Loucy (cell line): ENCODE data around the gene PLPP1.

Experiments used
- H2AFZ ChIP-seq: fragments of 200-600 bp; sonication (generic); 2 replicates; pipeline ENCODE4 v1.6.0; 2016; ENCODE audit warnings: antibody characterized with exemption, mild to moderate bottlenecking, low read length, moderate library complexity
- H3F3A ChIP-seq: fragments of 200-600 bp; 2 replicates; pipeline ENCODE4 v1.6.0; 2016; ENCODE audit warnings: antibody characterized with exemption, low read depth, mild to moderate bottlenecking
- H3K27me3 ChIP-seq: fragments of 200-600 bp; sonication (generic); 2 replicates; pipeline ENCODE4 v1.6.1; 2014; ENCODE audit warnings: low read length, mild to moderate bottlenecking; ENCODE audit not compliant: insufficient read depth, poor library complexity, severe bottlenecking
- H3K36me3 ChIP-seq: fragments of 200-600 bp; sonication (generic); 2 replicates; pipeline ENCODE4 v1.6.1; 2016; ENCODE audit warnings: low read length; ENCODE audit not compliant: insufficient read depth
- H3K4me1 ChIP-seq: fragments of 200-600 bp; sonication (generic); 2 replicates; pipeline ENCODE4 v1.5.1; 2014; ENCODE audit warnings: low read length, mild to moderate bottlenecking; ENCODE audit not compliant: insufficient read depth, poor library complexity, severe bottlenecking
- H3K4me2 ChIP-seq: fragments of 200-600 bp; sonication (generic); 2 replicates; pipeline ENCODE4 v1.6.0; 2014; ENCODE audit warnings: antibody characterized with exemption, low read length, low read depth, mild to moderate bottlenecking; ENCODE audit not compliant: poor library complexity, severe bottlenecking
- H3K4me3 ChIP-seq: fragments of 200-600 bp; sonication (generic); 2 replicates; pipeline ENCODE4 v1.5.1; 2014; ENCODE audit warnings: low read length, mild to moderate bottlenecking, mixed read lengths; ENCODE audit not compliant: poor library complexity, severe bottlenecking
- H3K79me2 ChIP-seq: fragments of 200-600 bp; sonication (generic); 2 replicates; pipeline ENCODE4 v1.6.1; 2014; ENCODE audit warnings: low read length; ENCODE audit not compliant: insufficient read depth
- H3K9ac ChIP-seq: fragments of 200-600 bp; sonication (generic); 2 replicates; pipeline ENCODE4 v1.6.0; 2014; ENCODE audit warnings: mild to moderate bottlenecking, low read depth, low read length, moderate library complexity; ENCODE audit not compliant: poor library complexity, severe bottlenecking
- H3K9me2 ChIP-seq: fragments of 200-600 bp; sonication (generic); replicated peaks from 2 replicates; pipeline ENCODE4 v1.6.1; 2016; ENCODE audit warnings: low read depth, low read length, mixed read lengths
- H3K9me3 ChIP-seq: fragments of 200-600 bp; sonication (generic); 2 replicates; pipeline ENCODE4 v1.6.1; 2014; ENCODE audit warnings: mild to moderate bottlenecking, antibody characterized with exemption, low read length, low read depth; ENCODE audit not compliant: insufficient read depth
- H4K20me1 ChIP-seq: fragments of 200-600 bp; sonication (generic); 2 replicates; pipeline ENCODE4 v1.6.0; 2014; ENCODE audit warnings: antibody characterized with exemption, low read length, mild to moderate bottlenecking; ENCODE audit not compliant: insufficient read depth, poor library complexity, severe bottlenecking
- CTCF ChIP-seq: fragments of 200-600 bp; sonication (generic); conservative IDR thresholded peaks from 2 replicates; pipeline ENCODE4 v1.5.1; 2014; ENCODE audit warnings: mild to moderate bottlenecking, antibody characterized with exemption, low read length
- EZH2phosphoT487 ChIP-seq: fragments of 200-600 bp; IDR thresholded peaks from 2 replicates; pipeline ENCODE4 v1.6.1; 2018; ENCODE audit warnings: antibody characterized with exemption, mild to moderate bottlenecking, moderate library complexity, borderline replicate concordance

PLPP1 gene

GRCh38 chr5:55385227-55385626 lies 149.5 kb downstream of the PLPP1 start:
- Histone ChIP-seq H3K9me3 (peaks cover 5% of the 10 kb centered on the region; the same call in 1 of the 2 replicates), H3K4me1 (no peaks in the 10 kb centered on the region), H3K9me2 (no peaks in the 10 kb centered on the region), H3K4me3 (no peak overlapping the region), H4K20me1 (no peaks in the 10 kb centered on the region), H3K27me3 (no peaks in the 10 kb centered on the region), H2AFZ (no peak overlapping the region), H3K79me2 (no peaks in the 10 kb centered on the region), H3F3A (no peaks in the 10 kb centered on the region), H3K4me2 (no peak overlapping the region), H3K36me3 (peaks cover 88% of the 10 kb centered on the region), H3K9ac (no peak overlapping the region)
- TF ChIP-seq CTCF = no peak
- TF ChIP-seq EZH2phosphoT487 = no peak

DNA sequence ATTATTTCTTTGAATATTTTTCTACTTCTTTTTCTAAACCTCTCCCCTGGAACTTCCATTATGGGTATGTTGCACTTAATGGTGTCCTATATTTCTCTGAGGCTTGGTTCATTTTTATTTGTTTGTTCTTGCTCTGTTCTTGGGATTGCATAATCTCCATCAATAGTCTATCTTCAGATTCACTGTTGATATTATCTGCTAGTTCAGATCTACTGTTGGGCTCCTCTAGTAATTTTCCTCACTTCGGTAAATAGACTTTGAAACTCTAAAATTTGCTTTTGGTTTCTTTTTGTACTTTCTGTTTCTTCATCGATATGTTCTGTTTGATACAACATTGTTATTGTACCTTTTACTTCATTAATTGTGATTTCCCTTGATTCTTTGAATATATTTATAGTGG lies 150.7 kb downstream of the PLPP1 start:
- Histone ChIP-seq H3K4me2 (no peak overlapping the region), H3K79me2 (no peaks in the 10 kb centered on the region), H3K36me3 (peaks cover 88% of the 10 kb centered on the region), H3K9me3 (peaks cover 5% of the 10 kb centered on the region; the same call in 1 of the 2 replicates), H3K9me2 (no peaks in the 10 kb centered on the region), H3K4me3 (no peak overlapping the region), H4K20me1 (no peaks in the 10 kb centered on the region), H3K9ac (no peak overlapping the region), H3K4me1 (no peaks in the 10 kb centered on the region), H3F3A (no peaks in the 10 kb centered on the region), H3K27me3 (no peaks in the 10 kb centered on the region), H2AFZ (no peak overlapping the region)
- TF ChIP-seq EZH2phosphoT487 (no peak), CTCF (no peak)

DNA sequence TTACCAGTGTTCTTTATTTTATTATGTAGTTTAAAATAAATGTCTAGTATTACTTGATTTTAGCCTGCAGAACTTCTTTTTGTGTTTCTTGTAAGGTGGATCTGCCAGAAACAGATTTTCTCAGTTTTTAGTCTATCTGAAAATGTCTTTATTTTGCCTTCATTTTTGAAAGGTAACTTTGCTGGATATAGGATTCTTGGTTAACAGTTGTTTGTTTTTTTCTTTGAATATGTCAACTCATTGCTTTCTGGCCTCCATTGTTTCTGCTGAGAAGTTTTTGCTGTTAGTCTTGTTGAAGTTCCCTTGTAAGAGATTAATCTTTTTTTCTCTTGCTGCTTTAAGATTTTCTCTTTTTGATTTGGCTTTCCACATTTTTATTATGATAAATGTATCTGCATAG lies 151.5 kb downstream of the PLPP1 start:
- Histone ChIP-seq H3K27me3 (no peaks in the 10 kb centered on the region), H4K20me1 (no peaks in the 10 kb centered on the region), H3F3A (no peaks in the 10 kb centered on the region), H3K36me3 (peaks cover 88% of the 10 kb centered on the region), H3K9me3 (peaks cover 5% of the 10 kb centered on the region; the same call in 1 of the 2 replicates), H3K4me3 (no peak overlapping the region), H3K4me1 (no peaks in the 10 kb centered on the region), H3K4me2 (no peak overlapping the region), H3K9me2 (no peaks in the 10 kb centered on the region), H2AFZ (no peak overlapping the region), H3K9ac (no peak overlapping the region), H3K79me2 (no peaks in the 10 kb centered on the region)
- TF ChIP-seq CTCF = no peak
- no peak for TF ChIP-seq EZH2phosphoT487
